Stimulated activated memory B cell treated with anti-CD40 and anti-IgM and Interleukin-4, amounts not matched to agents 10 μg/mL and 1 μg/mL and 100 μg/mL, for 72 hours (primary cell): ENCODE measurements around the gene OST4.

ENCODE experiments used
- ATAC-seq: fragments of 150-1000 bp; cut with Tn5 transposase; 2 replicates; pipeline ENCODE4 v1.10.0; 2021
- H3K27ac Mint-ChIP-seq: one replicate; pipeline ENCODE4 v1.8.0; 2022; ENCODE audit warnings: mild to moderate bottlenecking, mixed read lengths
- H3K27me3 Mint-ChIP-seq: one replicate; pipeline ENCODE4 v1.8.0; 2022; ENCODE audit warnings: mixed read lengths
- H3K36me3 Mint-ChIP-seq: one replicate; pipeline ENCODE4 v1.8.0; 2022; ENCODE audit warnings: mixed read lengths
- H3K4me1 Mint-ChIP-seq: one replicate; pipeline ENCODE4 v1.8.0; 2022; ENCODE audit warnings: mixed read lengths
- H3K4me3 Mint-ChIP-seq: one replicate; pipeline ENCODE4 v1.8.0; 2022; ENCODE audit warnings: mild to moderate bottlenecking, moderate library complexity, mixed read lengths
- H3K9me3 Mint-ChIP-seq: one replicate; pipeline ENCODE4 v1.8.0; 2022; ENCODE audit warnings: mixed read lengths

Gene OST4

DNA sequence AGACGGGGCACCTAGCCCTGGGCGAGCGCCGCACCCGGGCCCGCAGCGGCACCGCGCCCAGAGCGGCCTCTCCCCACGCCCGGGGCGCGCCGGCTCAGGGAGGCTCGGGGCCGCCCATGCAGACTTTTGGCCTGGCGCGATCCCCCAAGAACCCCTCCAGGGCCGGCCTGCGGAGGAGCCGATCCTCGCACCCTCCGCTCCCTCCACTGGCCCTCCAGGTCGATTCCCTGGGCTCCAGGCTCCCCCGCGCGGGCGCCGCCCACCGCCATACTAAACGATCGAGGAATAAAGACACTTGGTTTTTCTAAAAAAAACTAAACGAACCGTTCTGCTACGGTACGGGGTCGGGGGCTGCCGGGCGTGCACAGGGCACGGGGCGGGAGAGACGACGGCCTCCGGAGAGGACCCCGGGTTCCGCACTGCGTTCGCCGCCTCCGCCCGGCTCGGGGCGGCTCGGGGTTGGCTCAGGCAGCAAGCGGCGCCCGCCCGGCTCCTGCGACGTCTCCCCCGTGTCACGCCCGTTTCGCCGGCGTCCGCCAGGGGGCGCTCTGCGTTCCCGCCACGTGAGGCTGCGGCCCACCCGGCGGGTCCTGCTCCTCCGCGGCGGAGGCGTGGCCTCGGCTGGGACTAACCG is 14.8 kb upstream of the OST4 start:
- H3K27ac Mint-ChIP-seq: peak overlapping the region; percentile 84
- ATAC-seq: peak; percentile 95
- H3K4me3 Mint-ChIP-seq: peak overlapping the region; percentile 95
- no peaks in the 10 kb centered on the region for H3K9me3 Mint-ChIP-seq
- no peaks in the 10 kb centered on the region for H3K27me3 Mint-ChIP-seq
- no peaks in the 10 kb centered on the region for H3K36me3 Mint-ChIP-seq
- peaks cover 24% of the 10 kb centered on the region for H3K4me1 Mint-ChIP-seq

DNA sequence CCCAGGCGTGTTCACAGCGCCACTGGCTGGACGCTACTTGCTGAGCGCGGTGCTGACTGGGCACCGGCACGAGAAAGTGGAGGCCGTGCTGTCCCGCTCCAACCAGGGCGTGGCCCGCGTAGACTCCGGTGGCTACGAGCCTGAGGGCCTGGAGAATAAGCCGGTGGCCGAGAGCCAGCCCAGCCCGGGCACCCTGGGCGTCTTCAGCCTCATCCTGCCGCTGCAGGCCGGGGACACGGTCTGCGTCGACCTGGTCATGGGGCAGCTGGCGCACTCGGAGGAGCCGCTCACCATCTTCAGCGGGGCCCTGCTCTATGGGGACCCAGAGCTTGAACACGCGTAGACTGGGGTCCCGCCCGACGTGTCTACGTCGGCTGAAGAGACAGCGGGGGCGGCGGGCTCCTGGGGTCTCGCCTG is 14.2 kb upstream of the OST4 start:
- Mint-ChIP-seq H3K9me3 (no peaks in the 10 kb centered on the region), H3K36me3 (no peaks in the 10 kb centered on the region), H3K27ac (peak overlapping the region; percentile 84), H3K27me3 (no peaks in the 10 kb centered on the region), H3K4me3 (peak overlapping the region; percentile 95), H3K4me1 (peaks cover 29% of the 10 kb centered on the region)
- no peak for ATAC-seq

DNA sequence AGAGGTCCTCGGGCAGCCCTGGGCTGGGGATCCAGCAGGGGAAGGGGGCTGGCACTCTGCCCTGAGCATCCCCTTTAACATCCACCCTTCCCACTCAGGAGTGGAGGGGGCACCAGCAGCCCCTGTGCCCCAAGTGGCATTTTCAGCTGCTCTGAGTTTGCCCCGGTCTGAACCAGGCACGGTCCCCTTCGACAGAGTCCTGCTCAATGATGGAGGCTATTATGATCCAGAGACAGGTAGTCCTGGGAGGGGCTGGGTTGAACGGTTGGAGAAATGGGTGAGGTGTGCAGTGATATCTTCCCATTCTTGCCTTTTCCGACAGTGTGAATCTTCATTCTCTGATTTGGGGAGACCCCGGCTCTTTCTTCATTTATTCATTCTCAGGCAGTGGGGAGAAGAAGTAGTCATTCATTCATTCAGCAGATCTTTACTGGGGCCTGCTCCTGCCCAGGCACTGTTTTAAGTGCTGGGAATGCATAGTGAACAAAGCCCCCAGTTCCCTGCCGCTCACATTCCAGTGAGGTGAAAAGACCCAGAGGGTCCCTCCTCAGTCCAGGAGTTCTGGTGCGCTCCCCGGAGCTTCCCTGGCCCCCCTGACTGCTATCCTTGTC is 13.7 kb upstream of the OST4 start:
- no peak for ATAC-seq
- Mint-ChIP-seq H3K27ac (peak overlapping the region; percentile 84), H3K36me3 (no peaks in the 10 kb centered on the region), H3K4me3 (peak overlapping the region; percentile 95), H3K4me1 (peaks cover 34% of the 10 kb centered on the region), H3K27me3 (no peaks in the 10 kb centered on the region), H3K9me3 (no peaks in the 10 kb centered on the region)

DNA sequence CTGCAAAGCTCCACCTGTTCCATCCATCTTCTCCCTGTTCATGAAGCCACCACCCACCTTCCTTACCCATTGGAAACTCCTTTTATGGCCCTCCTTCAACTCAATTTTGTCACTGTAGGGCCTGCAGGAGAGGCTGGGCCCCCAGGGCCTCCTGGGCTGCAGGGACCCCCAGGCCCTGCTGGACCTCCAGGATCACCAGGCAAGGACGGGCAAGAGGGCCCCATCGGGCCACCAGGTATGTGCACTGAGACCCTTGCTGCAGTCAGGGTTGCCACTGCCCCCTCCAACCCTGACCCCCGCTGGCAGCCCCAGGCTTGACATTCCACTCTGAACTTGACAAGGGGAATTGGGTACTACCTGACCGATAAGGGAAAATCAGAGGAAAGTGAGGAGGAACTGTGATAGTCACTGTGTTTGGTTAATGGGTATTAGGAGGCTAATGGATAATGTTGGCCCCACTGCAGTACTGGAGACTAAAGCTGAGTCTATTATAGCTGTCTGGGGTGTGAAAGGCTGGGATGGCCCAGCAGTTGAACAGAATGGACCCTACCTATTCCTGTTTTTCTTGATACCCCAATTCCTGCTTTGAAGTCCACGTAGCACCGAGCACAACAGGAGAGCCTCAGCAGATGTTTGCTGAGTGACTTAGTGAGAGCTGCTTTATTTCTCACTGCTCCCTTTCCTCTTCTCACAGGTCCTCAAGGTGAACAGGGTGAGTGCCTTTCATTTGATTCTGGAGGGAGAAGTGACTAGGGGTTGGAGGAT is 13.0 kb upstream of the OST4 start:
- no peaks in the 10 kb centered on the region for H3K9me3 Mint-ChIP-seq
- ATAC-seq: no peak
- peaks cover 38% of the 10 kb centered on the region for H3K4me1 Mint-ChIP-seq
- H3K27ac Mint-ChIP-seq: peak overlapping the region; percentile 84
- no peaks in the 10 kb centered on the region for H3K27me3 Mint-ChIP-seq
- no peaks in the 10 kb centered on the region for H3K36me3 Mint-ChIP-seq
- H3K4me3 Mint-ChIP-seq: no peak overlapping the region

DNA sequence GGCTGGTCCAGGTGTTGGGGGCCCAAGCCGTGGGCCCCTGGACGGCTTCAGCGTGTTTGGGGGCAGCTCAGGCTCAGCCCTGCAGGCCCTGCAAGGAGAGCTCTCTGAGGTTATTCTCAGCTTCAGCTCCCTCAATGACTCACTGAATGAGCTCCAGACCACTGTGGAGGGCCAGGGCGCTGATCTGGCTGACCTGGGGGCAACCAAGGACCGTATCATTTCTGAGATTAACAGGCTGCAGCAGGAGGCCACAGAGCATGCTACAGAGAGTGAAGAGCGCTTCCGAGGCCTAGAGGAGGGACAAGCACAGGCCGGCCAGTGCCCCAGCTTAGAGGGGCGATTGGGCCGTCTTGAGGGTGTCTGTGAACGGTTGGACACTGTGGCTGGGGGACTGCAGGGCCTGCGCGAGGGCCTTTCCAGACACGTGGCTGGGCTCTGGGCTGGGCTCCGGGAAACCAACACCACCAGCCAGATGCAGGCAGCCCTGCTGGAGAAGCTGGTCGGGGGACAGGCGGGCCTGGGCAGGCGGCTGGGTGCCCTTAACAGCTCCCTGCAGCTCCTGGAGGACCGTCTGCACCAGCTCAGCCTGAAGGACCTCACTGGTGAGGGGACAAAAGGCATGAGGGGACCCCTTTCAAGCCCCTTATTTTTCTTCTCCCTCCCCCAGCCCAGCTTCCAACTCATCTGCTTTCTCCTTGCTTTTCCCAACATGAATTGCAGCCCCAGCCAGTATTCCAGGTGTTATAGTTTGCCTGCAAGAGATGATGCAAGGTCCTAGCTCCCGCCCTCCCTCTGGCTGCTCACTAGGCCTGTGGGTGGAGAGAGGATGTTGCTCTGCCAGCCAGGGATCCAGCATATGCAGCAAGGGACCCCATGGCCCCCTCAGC is 12.2 kb upstream of the OST4 start:
- H3K4me1 Mint-ChIP-seq: peaks cover 38% of the 10 kb centered on the region
- H3K36me3 Mint-ChIP-seq: no peaks in the 10 kb centered on the region
- H3K4me3 Mint-ChIP-seq: no peak overlapping the region
- H3K9me3 Mint-ChIP-seq: no peaks in the 10 kb centered on the region
- no peaks in the 10 kb centered on the region for H3K27me3 Mint-ChIP-seq
- H3K27ac Mint-ChIP-seq: no peak overlapping the region
- ATAC-seq: no peak

DNA sequence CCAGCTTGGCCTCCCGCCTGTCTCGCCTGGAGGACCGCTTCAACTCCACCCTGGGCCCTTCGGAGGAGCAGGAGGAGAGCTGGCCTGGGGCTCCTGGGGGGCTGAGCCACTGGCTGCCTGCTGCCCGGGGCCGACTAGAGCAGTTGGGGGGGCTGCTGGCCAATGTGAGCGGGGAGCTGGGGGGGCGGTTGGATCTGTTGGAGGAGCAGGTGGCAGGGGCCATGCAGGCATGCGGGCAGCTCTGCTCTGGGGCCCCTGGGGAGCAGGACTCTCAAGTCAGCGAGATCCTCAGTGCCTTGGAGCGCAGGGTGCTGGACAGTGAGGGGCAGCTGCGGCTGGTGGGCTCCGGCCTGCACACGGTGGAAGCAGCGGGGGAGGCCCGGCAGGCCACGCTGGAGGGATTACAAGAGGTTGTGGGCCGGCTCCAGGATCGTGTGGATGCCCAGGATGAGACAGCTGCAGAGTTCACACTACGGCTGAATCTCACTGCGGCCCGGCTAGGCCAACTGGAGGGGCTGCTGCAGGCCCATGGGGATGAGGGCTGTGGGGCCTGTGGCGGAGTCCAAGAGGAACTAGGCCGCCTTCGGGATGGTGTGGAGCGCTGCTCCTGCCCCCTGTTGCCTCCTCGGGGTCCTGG is 11.4 kb upstream of the OST4 start:
- H3K4me1 Mint-ChIP-seq: peaks cover 41% of the 10 kb centered on the region
- H3K4me3 Mint-ChIP-seq: no peak overlapping the region
- H3K9me3 Mint-ChIP-seq: no peaks in the 10 kb centered on the region
- H3K27ac Mint-ChIP-seq: no peak overlapping the region
- ATAC-seq: no peak
- no peaks in the 10 kb centered on the region for H3K27me3 Mint-ChIP-seq
- no peaks in the 10 kb centered on the region for H3K36me3 Mint-ChIP-seq

DNA sequence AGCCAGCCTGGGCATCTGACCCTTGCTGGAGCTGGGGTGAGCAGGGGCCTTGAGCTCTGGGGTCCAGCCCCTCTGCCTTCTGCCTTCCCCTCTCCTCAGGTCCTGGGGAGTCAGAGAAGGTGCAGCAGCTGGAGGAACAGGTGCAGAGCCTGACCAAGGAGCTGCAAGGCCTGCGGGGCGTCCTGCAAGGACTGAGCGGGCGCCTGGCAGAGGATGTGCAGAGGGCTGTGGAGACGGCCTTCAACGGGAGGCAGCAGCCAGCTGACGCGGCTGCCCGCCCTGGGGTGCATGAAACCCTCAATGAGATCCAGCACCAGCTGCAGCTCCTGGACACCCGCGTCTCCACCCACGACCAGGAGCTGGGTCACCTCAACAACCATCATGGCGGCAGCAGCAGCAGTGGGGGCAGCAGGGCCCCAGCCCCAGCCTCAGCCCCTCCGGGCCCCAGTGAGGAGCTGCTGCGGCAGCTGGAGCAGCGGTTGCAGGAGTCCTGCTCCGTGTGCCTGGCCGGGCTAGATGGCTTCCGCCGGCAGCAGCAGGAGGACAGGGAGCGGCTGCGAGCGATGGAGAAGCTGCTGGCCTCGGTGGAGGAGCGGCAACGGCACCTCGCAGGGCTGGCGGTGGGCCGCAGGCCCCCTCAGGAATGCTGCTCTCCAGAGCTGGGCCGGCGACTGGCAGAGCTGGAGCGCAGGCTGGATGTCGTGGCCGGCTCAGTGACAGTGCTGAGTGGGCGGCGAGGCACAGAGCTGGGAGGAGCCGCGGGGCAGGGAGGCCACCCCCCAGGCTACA is 10.7 kb upstream of the OST4 start:
- no peak overlapping the region for H3K4me3 Mint-ChIP-seq
- H3K36me3 Mint-ChIP-seq: no peaks in the 10 kb centered on the region
- peak overlapping the region; percentile 79 for H3K27ac Mint-ChIP-seq
- H3K27me3 Mint-ChIP-seq: no peaks in the 10 kb centered on the region
- ATAC-seq: no peak
- peaks cover 44% of the 10 kb centered on the region for H3K4me1 Mint-ChIP-seq
- no peaks in the 10 kb centered on the region for H3K9me3 Mint-ChIP-seq

DNA sequence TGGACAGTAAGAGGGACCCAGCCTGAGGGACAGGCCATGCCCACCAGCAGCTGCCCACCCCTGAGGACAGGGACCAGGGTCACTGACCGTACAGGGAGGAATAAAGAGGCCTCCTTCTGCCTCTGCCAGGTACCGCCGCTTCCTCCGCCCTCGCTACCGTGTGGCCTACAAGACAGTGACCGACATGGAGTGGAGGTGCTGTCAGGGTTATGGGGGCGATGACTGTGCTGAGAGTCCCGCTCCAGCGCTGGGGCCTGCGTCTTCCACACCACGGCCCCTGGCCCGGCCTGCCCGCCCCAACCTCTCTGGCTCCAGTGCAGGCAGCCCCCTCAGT is 9.1 kb upstream of the OST4 start:
- Mint-ChIP-seq H3K27ac (peak overlapping the region; percentile 79), H3K4me1 (peaks cover 47% of the 10 kb centered on the region), H3K27me3 (no peaks in the 10 kb centered on the region), H3K4me3 (peak overlapping the region; percentile 11), H3K9me3 (peaks cover 2% of the 10 kb centered on the region), H3K36me3 (no peaks in the 10 kb centered on the region)
- ATAC-seq: no peak

DNA sequence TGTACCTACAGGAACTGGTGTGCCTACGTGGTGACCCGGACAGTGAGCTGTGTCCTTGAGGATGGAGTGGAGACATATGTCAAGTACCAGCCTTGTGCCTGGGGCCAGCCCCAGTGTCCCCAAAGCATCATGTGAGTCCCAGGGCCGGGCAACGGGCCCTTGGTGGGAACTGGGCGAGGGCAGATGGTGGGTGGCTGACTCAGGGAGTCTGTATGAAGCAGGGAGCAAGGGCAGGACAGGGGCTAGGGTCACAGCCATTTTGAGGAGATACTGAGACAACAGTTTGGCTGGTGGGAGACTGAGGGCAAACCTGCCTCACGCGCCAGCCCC is 8.7 kb upstream of the OST4 start:
- peak overlapping the region; percentile 79 for H3K27ac Mint-ChIP-seq
- H3K4me1 Mint-ChIP-seq: peaks cover 47% of the 10 kb centered on the region
- H3K4me3 Mint-ChIP-seq: no peak overlapping the region
- no peak for ATAC-seq
- no peaks in the 10 kb centered on the region for H3K36me3 Mint-ChIP-seq
- peaks cover 2% of the 10 kb centered on the region for H3K9me3 Mint-ChIP-seq
- H3K27me3 Mint-ChIP-seq: no peaks in the 10 kb centered on the region

DNA sequence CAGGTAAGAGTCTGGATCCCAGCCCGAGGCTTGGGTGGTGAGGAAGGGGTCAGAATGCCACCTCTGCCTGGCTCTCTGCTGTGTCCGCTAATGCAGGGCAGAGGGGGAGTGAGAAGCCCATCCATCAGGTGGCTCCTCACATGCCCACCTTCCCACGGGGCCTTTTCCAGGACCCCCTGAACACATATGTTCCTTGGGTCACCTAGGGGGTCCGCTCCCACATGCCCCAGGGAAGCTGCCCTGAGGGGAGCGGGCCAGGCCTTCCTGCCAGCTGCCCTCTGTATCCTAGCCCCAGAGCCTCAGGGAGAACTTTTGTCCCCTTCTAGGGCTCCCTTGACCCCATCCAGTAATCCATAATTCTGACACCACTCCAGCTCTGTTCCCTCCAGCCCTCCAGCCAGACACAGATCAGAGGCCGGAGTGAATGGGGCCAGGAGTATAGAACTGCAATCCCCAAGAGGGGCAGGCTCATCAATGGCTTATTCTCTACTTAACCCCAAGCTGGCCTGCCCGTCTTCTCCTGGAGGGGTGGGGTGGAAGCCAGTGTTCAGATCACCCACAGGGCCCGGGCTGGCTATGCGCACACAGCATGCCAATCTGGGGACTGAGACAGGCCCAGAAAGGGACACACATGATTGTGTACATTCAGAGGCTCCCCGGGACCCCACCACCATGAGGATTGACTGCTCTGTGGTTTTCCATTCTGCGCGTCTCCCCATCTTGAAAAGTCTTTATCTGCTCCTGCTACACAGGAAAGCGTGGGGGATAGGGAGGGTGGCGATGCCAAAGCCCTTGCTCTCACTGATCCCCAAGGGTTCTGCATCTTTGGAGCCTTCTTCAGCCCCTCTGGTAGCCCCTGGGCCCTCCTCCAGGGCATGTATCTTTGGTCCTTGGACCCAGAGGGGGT is 8.0 kb upstream of the OST4 start:
- H3K27me3 Mint-ChIP-seq: no peaks in the 10 kb centered on the region
- no peak overlapping the region for H3K4me3 Mint-ChIP-seq
- peaks cover 2% of the 10 kb centered on the region for H3K9me3 Mint-ChIP-seq
- peak overlapping the region; percentile 79 for H3K27ac Mint-ChIP-seq
- ATAC-seq: no peak
- H3K4me1 Mint-ChIP-seq: peaks cover 52% of the 10 kb centered on the region
- no peaks in the 10 kb centered on the region for H3K36me3 Mint-ChIP-seq

DNA sequence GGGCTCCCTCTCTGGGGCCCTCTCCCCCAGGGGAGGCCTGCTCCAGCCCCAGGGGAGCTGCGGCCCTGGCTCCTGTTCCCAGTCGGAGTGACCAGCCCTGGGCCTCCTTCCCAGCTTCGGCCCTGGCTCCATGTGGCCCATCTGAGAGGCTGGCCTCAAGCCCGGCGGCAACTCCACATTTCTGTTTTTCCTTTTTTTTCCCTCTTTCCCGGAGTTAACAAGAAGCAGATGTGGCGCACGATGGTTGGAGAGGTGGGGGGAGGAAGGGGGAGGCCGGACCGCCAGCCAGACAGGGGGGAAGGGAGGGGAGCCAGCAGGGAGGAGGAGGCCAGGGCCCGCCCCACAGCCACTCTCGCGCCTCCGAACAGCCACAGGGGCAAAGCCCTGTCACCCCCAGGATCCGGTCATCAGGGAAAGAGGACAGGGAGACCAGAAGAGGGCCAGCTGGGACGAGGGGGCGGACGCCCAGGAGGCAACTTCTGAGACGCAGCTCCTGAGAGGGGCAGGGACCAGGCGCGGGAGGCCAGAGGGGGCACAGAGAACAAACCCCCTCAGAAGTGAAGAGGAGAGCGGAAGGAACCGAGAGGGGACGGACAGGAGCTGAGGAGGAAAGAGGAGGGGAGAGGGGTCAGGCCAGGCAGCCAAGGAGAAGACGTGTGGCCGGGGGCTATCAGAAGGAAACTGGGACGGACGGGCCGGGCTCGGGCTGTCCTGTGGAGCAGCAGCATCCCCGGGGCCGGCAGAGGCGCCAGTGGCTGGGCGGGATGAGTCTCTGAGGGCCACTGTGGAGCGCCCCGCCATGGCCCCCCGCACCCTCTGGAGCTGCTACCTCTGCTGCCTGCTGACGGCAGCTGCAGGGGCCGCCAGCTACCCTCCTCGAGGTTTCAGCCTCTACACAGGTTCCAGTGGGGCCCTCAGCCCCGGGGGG is 7.1 kb upstream of the OST4 start, which contains the start of gene EMILIN1:
Gene EMILIN1 (plus strand): TSS at position 349 of the 928 bp plus-strand sequence. CDS start 451 bp downstream, at position 800.
- Mint-ChIP-seq H3K9me3 (peaks cover 2% of the 10 kb centered on the region), H3K4me3 (no peak within 1 kb of the TSS), H3K27me3 (no peaks in the 10 kb centered on the region), H3K36me3 (no peaks in the 10 kb centered on the region), H3K4me1 (peaks cover 58% of the 10 kb centered on the region), H3K27ac (peak within 1 kb of the TSS; percentile 5)
- no peak for ATAC-seq

DNA sequence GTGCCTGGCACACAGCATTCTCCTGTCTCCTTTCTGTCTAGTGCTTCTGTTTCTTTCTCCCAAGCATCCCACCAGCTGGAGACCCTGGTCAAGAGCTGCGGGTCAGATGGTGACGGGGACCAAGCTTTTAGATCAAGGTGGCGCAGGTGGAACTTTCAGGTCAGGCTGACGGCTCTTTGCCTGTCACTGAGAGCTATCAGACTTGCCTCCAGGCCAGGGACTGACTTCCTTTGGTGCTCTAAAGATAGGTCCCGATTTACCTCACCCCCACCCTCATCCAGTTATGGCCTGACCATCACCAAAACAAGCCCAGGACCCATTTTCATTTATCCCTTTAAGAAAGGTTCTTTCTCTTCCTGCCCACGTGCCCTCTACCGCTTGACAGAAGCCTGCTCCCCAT is 5.8 kb upstream of the OST4 start:
- peaks cover 62% of the 10 kb centered on the region for H3K4me1 Mint-ChIP-seq
- no peak overlapping the region for H3K4me3 Mint-ChIP-seq
- no peaks in the 10 kb centered on the region for H3K27me3 Mint-ChIP-seq
- H3K9me3 Mint-ChIP-seq: peaks cover 2% of the 10 kb centered on the region
- ATAC-seq: no peak
- H3K27ac Mint-ChIP-seq: peak overlapping the region; percentile 5
- H3K36me3 Mint-ChIP-seq: no peaks in the 10 kb centered on the region

DNA sequence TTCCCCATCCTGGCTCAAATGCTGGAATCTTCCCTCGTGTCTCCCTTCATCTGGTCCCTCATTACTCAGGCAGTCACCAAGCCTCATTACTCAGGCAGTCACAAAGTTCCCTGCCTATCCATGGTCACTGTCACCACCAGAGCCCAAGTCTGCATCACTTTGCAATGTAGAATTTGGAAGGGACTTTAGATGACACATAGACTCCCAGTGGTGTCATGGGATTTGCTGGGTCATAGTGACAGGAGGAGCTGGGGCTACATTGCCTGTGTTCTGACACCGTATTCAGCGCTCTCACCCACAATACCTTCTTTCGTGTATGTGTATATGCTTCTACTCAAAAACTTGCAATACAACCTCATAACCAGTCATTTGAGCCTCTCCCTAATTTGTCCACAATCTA is 4.9 kb upstream of the OST4 start:
- peak overlapping the region; percentile 51 for H3K27ac Mint-ChIP-seq
- H3K36me3 Mint-ChIP-seq: no peaks in the 10 kb centered on the region
- peak overlapping the region; percentile 38 for H3K4me3 Mint-ChIP-seq
- no peak for ATAC-seq
- peaks cover 2% of the 10 kb centered on the region for H3K9me3 Mint-ChIP-seq
- H3K4me1 Mint-ChIP-seq: peaks cover 62% of the 10 kb centered on the region
- H3K27me3 Mint-ChIP-seq: no peaks in the 10 kb centered on the region
